HepG2 (cell line): ENCODE data around the gene MEGF11. TPM values are rescaled to one million over a fixed set of nuclear protein-coding genes. Genes with fewer than 3 reads are reported as not detected.

Experiments
- ATAC-seq: fragments of 200-7000 bp; cut with Tn5 transposase; 3 replicates; pipeline ENCODE4 v1.9.1; 2020; ENCODE audit warnings: mild to moderate bottlenecking, moderate library complexity
- BruUV-seq: library from RNA; stranded (reverse); fragments of 400-500 nt; replicated peaks from 2 replicates; lab custom pipeline; 2021; lab: Mats Ljungman, UMichigan
- CTCF ChIA-PET: fragments of 300-600 bp; formaldehyde crosslinking; extraction: SDS; loops from one replicate; lab custom pipeline; 2021; ENCODE audit warnings: low total read pairs, inconsistent platforms, low intra/inter-chr PET ratio; lab: Yijun Ruan, JAX
- POLR2A ChIA-PET: fragments of 350-600 bp; sonication (Branson Sonifier 250); formaldehyde crosslinking; loops from one replicate; lab custom pipeline; 2020; ENCODE audit warnings: antibody characterized with exemption, inconsistent platforms; lab: Yijun Ruan, JAX
- DNase-seq: peaks from one replicate; pipeline ENCODE4 v3.0.0-alpha.2; 2015; ENCODE audit warnings: low spot score
- FAIRE-seq: peaks from 3 replicates; lab custom pipeline; 2011; peaks lifted over from hg19 to GRCh38; lab: Jason Lieb, UNC
- H2AFZ ChIP-seq: one replicate; pipeline ENCODE4 v1.6.1; 2011; ENCODE audit warnings: low read length, inconsistent platforms
- H3K27ac ChIP-seq: fragments of 300-600 bp; 3 replicates; pipeline ENCODE4 v1.8.0; 2011; ENCODE audit warnings: mixed run types, mild to moderate bottlenecking, mixed read lengths, low read length, inconsistent platforms; ENCODE audit not compliant: insufficient read depth; ENCODE audit errors: extremely low read length
- H3K27me3 ChIP-seq, 2 experiments: fragments of 200-600 bp in 1 of 2; 2 replicates in 1 of 2; 3 replicates in 1 of 2; pipeline versions ENCODE4 v1.6.0 to v1.8.0; 2011; ENCODE audit warnings: low read length in 2 of 2, mild to moderate bottlenecking in 2 of 2, moderate library complexity in 2 of 2, inconsistent platforms in 1 of 2; ENCODE audit not compliant: insufficient read depth in 2 of 2, control insufficient read depth in 1 of 2
- H3K36me3 ChIP-seq, 2 experiments: fragments of 200-600 bp in 1 of 2; replicated peaks in 1 of 2; 2 replicates in 1 of 2; 3 replicates in 1 of 2; pipeline versions ENCODE4 v1.5.1 to v1.8.0; 2011; ENCODE audit warnings: low read length in 2 of 2, inconsistent platforms in 1 of 2; ENCODE audit not compliant: insufficient read depth in 2 of 2, control insufficient read depth in 1 of 2
- H3K4me1 ChIP-seq: 2 replicates; pipeline ENCODE4 v1.5.1; 2012; ENCODE audit warnings: low read length, inconsistent platforms; ENCODE audit not compliant: insufficient read depth
- H3K4me2 ChIP-seq: 2 replicates; pipeline ENCODE4 v1.6.0; 2011; ENCODE audit warnings: low read depth, low read length, inconsistent platforms
- H3K4me3 ChIP-seq, 3 experiments: fragments of 200-600 bp in 1 of 3; sonication (generic), shearing (Covaris generic) in 1 of 3; replicated peaks in 1 of 3; 2 replicates each; pipeline ENCODE4 v1.5.1; 2011 to 2016; ENCODE audit warnings: low read length in 3 of 3, inconsistent platforms in 2 of 3, low read depth in 2 of 3, mild to moderate bottlenecking in 2 of 3, control low read depth in 1 of 3, mixed read lengths in 1 of 3; ENCODE audit not compliant: insufficient read depth in 1 of 3
- H3K79me2 ChIP-seq: one replicate; pipeline ENCODE4 v1.6.1; 2011; ENCODE audit warnings: low read length, inconsistent platforms; ENCODE audit not compliant: insufficient read depth
- H3K9ac ChIP-seq: 2 replicates; pipeline ENCODE4 v1.6.0; 2011; ENCODE audit warnings: mild to moderate bottlenecking, low read depth, low read length, inconsistent platforms; ENCODE audit not compliant: insufficient read depth
- H3K9me3 ChIP-seq: 2 replicates; pipeline ENCODE4 v1.5.1; 2012; ENCODE audit warnings: mild to moderate bottlenecking, low read length
- H4K20me1 ChIP-seq: 2 replicates; pipeline ENCODE4 v1.6.0; 2011; ENCODE audit warnings: inconsistent platforms, mild to moderate bottlenecking, low read length, moderate library complexity; ENCODE audit not compliant: insufficient read depth
- GMEB1 ChIP-seq: sonication (generic); formaldehyde crosslinking; IDR thresholded peaks from 2 replicates; pipeline ENCODE4 v1.5.1; 2020; ENCODE audit warnings: missing genetic modification reagents, mild to moderate bottlenecking, borderline replicate concordance
- RBFOX2 ChIP-seq: fragments of 200-400 bp; formaldehyde crosslinking; IDR thresholded peaks from 2 replicates; pipeline ENCODE4 v1.6.1; 2017; ENCODE audit warnings: low read depth, mild to moderate bottlenecking, low read length
- SSRP1 ChIP-seq: IDR thresholded peaks from 2 replicates; pipeline ENCODE4 v1.6.1; 2016; ENCODE audit warnings: control low read depth
- ZFP36 ChIP-seq: fragments of 150-350 bp; IDR thresholded peaks from 2 replicates; pipeline ENCODE4 v1.6.1; 2018; ENCODE audit warnings: borderline replicate concordance, low read length, low read depth; ENCODE audit not compliant: partially characterized antibody
- ZNF224 ChIP-seq: sonication (generic); formaldehyde crosslinking; IDR thresholded peaks from 2 replicates; pipeline ENCODE4 v1.5.0; 2020; ENCODE audit warnings: mild to moderate bottlenecking, missing genetic modification reagents
- ZNF318 ChIP-seq: sonication (generic); formaldehyde crosslinking; IDR thresholded peaks from 2 replicates; pipeline ENCODE4 v1.4.0; 2020; ENCODE audit warnings: mild to moderate bottlenecking, missing genetic modification reagents
- ZNF337 ChIP-seq: sonication (generic); formaldehyde crosslinking; IDR thresholded peaks from 2 replicates; pipeline ENCODE4 v1.5.1; 2020; ENCODE audit warnings: missing genetic modification reagents, low read depth, mild to moderate bottlenecking, borderline replicate concordance
- ZNF367 ChIP-seq: sonication (generic); formaldehyde crosslinking; IDR thresholded peaks from 2 replicates; pipeline ENCODE4 v1.4.0; 2020; ENCODE audit warnings: missing genetic modification reagents, borderline replicate concordance
- WGBS: methylation state at CpG from one replicate; pipeline ENCODE4 v1.1.6; 2017; ENCODE audit warnings: low lambda C conversion rate; 5-methylcytosine and 5-hydroxymethylcytosine counted together
- in situ Hi-C: cut with HindIII; loops from 2 replicates; pipeline ENCODE4 v1.10.0; 2017; ENCODE audit warnings: low pct_unique_long_range_greater_than_20kb; ENCODE audit not compliant: extremely low pct_ligation_motif_present
- intact Hi-C: fragments of 100-400 bp; cut with micrococcal nuclease; formaldehyde crosslinking; loops from one replicate; pipeline ENCODE4 v1.10.0; 2022; ENCODE audit not compliant: unreplicated experiment
- polyA plus RNA-seq, 8 experiments: library from polyadenylated mRNA; depleted of rRNA in 3 of 8; stranded (reverse) in 7 of 8; unstranded in 1 of 8; fragments of >200 nt; fragmentation: Illumina TruSeq in 4 of 8; extraction: Trizol in 4 of 8; gene quantifications; 2 replicates each; pipeline versions ENCODE4 v1.2.1 to v1.2.3, GENCODE V29; 2011 to 2016; ENCODE audit warnings: low read depth in 4 of 8, missing spikeins in 1 of 8, mixed read lengths in 1 of 8; ENCODE audit not compliant: insufficient read depth in 1 of 8
- total RNA-seq, 5 experiments: library from RNA; depleted of rRNA; stranded (reverse); fragments of >200 nt; fragmentation: Illumina TruSeq; extraction: Trizol; gene quantifications; 2 replicates each; pipeline ENCODE4 v1.2.3, GENCODE V29; 2016; ENCODE audit warnings: low read depth in 1 of 5

Gene MEGF11
- total and polyA plus RNA-seq, 2 of the 13 experiments (the other 11 are each of a cell fraction or from before 2014, with no cell fraction given): not detected

- 97% methylated on average over 2 of the region's 2 CpGs for WGBS
- intact Hi-C loops: no loop called here
- ATAC-seq: no peak
- Histone ChIP-seq H3K9me3 (no peaks in the 10 kb centered on the region), H2AFZ (no peak overlapping the region), H3K4me3 (no peak overlapping the region), H3K4me2 (no peak overlapping the region), H3K27me3 (no peaks in the 10 kb centered on the region)
- in situ Hi-C loops: no loop called here
- POLR2A ChIA-PET: no interaction called here
- no peak for TF ChIP-seq ZNF367 (CRISPR knock-in tag)
- TF ChIP-seq ZFP36: no peak
- TF ChIP-seq ZNF224 (CRISPR knock-in tag): no peak
- no peak for TF ChIP-seq ZNF318 (CRISPR knock-in tag)
- no peak for TF ChIP-seq GMEB1 (CRISPR knock-in tag)
- no peak for TF ChIP-seq SSRP1 (CRISPR knock-in tag)
- TF ChIP-seq ZNF337 (CRISPR knock-in tag): no peak
- TF ChIP-seq RBFOX2: no peak
- TF ChIP-seq, all 625 proteins: peak for 0
- no TSS peak for BruUV-seq
- H3K79me2 ChIP-seq: no peaks in the 10 kb centered on the region
- no peaks in the 10 kb centered on the region; the same call in 1 of the 2 replicates for H4K20me1 ChIP-seq
- H3K36me3 ChIP-seq: peaks cover 8 to 29% of the 10 kb centered on the region in 2 experiments
- H3K9ac ChIP-seq: no peak overlapping the region
- CTCF ChIA-PET: no interaction called here
- no peaks in the 10 kb centered on the region; the same call in 1 of the 2 replicates for H3K4me1 ChIP-seq
- H3K27ac ChIP-seq: no peak overlapping the region
- FAIRE-seq (no peak), DNase-seq (no peak)
Observed at GRCh38 chr15:65896236-65896635, 357.3 kb downstream of the MEGF11 start.
